Thyroid gland (tissue), 4 donors: Measurements from ENCODE around the gene MNAT1.

ENCODE experiments used
- CTCF ChIP-seq, 6 experiments: fragments of 200-600 bp in 3 of 6; fragments of 450-650 bp in 3 of 6; sonication (generic) in 3 of 6; IDR thresholded peaks; one replicate each; pipeline ENCODE4 v1.5.1; 2016 to 2019; ENCODE audit warnings: antibody characterized with exemption in 6 of 6, mild to moderate bottlenecking in 2 of 6, inconsistent platforms in 1 of 6, moderate library complexity in 1 of 6
- POLR2A ChIP-seq, 2 donors: fragments of 450-650 bp; IDR thresholded peaks; one replicate each; pipeline ENCODE4 v1.6.1; 2017; ENCODE audit warnings: antibody characterized with exemption in 2 of 2, mild to moderate bottlenecking in 2 of 2, moderate library complexity in 1 of 2

DNA sequence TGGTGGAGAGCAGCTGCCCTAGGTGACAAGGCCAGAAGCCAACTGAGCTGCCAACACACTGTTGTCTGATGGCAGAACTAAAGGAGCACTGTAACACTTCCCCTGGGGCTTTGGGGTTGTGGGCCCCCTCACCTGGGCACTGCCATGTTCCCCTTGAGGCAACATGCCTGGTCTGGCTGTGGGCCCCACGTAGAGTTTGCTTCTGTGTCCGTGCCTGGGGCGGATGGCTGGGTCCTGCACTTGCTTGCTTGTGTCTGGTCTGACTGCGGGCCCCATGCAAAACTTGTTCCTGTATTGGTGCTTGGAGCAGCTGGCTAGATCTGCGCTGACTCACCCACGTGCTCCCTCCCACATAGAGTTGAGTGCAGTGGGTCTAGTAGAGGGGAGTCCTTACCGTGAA, 78.4 kb downstream of the MNAT1 start:
- TF ChIP-seq CTCF (IDR thresholded peaks at IDR 0.05) (no peak), POLR2A (IDR thresholded peaks at IDR 0.05) (no peak)
